ENCODE results near the gene C4orf36.

The C4orf36 gene

GRCh38 chr4:86857341-86858052 is 34.7 kb downstream of the C4orf36 start:
- no peak for DNase-seq (ENCODE audit: low read depth in 2 of 3, low spot score in 2 of 3)

DNA sequence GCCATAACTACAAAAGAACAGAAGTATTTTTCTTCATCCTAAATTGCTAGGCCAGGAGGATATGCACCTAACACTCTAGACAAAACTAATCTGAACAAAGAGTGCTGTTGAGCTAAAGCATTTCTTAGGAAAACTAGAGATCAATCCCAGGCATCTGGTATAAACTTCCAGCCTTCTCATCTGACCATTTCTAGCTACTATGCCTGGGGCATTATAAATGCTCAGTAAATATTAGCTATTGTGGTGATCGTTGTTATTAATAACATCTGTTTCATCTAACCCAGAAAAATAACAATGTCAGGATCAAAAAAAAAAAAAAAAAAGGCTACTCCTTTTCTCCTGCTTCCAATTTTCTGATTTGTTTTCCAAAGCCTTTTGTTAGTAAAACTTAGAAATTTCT is 35.3 kb downstream of the C4orf36 start:
- DNase-seq (ENCODE audit: low read depth in 2 of 3, low spot score in 2 of 3), result no peak

DNA sequence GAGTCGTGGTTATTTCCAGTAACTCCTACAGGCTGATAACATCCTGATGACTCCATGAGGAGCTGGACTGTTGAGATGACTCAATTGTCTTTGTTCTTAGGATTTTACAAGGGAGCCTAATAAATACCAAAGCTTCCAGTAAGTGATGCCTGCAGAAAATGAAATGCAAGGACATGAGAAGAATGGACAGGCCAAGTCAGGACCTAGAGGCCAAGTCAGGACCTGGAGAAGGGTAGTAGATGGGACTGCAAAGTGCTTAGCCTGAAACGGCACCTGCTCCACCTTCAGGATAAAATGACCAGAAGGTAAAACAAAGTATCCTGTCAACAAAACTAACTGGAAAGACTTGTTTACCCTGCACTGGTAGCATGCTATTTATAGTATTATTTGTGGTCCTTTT is 36.6 kb downstream of the C4orf36 start:
- no peak for DNase-seq (ENCODE audit: low read depth in 2 of 3, low spot score in 2 of 3)

GRCh38 chr4:86853209-86853608 is 39.0 kb downstream of the C4orf36 start:
- DNase-seq (ENCODE audit: low read depth in 2 of 3, low spot score in 2 of 3), result no peak

GRCh38 chr4:86848732-86849619 is 43.2 kb downstream of the C4orf36 start, which contains the start of gene SLC10A6:
TSS of gene SLC10A6 (minus strand) at chr4:86849384. CDS start at chr4:86849115, 269 bp downstream.
- DNase-seq (ENCODE audit: low read depth in 2 of 3, low spot score in 2 of 3), result no peak

- no peak for DNase-seq (ENCODE audit: low read depth in 2 of 3, low spot score in 2 of 3)
These were observed 44.1 kb downstream of the C4orf36 start for GRCh38 chr4:86848136-86848535.

DNA sequence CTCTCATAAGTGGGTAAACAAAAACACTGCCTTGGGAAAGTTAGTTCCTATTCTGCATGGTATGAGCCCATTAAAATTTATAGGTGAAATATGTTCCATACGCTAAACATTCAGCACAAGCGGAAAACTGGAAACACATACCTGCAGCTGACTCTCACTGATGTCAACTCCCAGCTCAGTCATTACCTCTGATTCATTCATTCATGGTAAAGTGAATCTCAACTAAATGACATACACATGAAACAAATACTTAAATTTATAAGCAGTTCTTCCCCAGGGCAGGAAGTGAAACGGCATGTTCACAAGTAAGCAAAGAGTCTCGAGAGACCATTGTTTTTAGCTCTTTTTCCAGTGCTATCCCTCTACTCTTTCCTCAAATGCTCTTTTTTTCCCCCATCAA is 44.7 kb downstream of the C4orf36 start:
- DNase-seq (ENCODE audit: low read depth in 2 of 3, low spot score in 2 of 3), result no peak

DNA sequence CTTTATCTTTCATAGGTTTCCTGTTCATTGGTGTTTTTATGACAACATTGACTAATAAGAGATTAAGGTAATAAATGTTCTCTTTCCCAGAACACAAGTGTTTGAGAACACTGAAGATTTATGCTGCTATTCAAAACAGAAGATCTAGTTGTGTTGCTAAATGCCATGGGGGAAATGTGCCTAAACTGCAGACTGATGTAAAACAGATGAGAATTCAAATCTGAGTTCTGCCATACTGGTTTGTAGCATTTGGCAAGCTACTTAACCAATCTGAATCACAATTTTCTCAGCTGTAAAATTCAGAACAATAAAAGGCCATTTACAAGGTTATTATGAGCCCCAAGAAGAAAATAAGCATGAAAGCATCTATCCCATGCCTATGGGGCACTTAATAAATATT is 45.3 kb downstream of the C4orf36 start:
- DNase-seq (ENCODE audit: low read depth in 2 of 3, low spot score in 2 of 3), result no peak

DNA sequence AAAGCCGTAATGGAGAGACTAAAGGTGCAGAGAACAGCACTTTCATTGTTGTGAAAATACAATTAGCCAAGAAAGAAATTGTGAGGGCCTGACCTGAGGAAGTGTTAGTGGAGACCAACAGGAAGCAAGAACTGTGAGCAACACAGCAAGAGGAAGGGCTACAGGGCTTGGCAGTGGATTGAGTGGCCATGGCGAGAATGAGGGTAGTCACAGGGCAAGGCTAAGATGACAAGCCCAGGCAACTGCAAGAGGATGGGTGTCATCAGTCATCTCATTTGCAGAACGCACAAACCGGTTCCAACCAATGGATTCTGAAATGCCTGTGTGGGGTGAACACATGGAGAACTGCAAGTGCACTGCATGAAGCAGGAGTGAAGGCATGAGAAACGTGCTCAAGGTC is 46.6 kb downstream of the C4orf36 start:
- DNase-seq (ENCODE audit: low read depth in 2 of 3, low spot score in 2 of 3), result no peak

DNA sequence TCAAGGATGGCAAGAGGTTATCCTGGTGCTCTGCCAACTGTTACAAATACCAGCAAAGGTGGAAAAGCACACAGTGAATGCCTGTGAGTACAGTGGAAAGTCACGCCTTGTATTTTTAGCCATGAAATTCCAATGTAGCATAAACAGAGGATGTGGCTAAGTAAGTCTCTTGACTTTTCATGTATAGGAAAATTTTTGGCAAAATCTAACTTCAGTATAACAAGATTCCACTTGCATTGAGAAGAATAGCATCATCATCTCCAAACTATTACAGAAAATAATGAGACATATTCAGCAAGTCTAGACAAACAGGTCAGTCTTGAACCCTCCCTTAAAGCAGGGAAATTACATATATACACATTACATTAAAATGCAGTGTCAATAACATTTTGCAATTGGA is 50.9 kb downstream of the C4orf36 start:
- no peak for DNase-seq (ENCODE audit: low read depth in 2 of 3, low spot score in 2 of 3)

GRCh38 chr4:86840858-86841257 is 51.4 kb downstream of the C4orf36 start:
- DNase-seq (ENCODE audit: low read depth in 2 of 3, low spot score in 2 of 3), result no peak

GRCh38 chr4:86837691-86838503 is 54.3 kb downstream of the C4orf36 start:
- no peak for DNase-seq (ENCODE audit: low read depth in 2 of 3, low spot score in 2 of 3)

DNA sequence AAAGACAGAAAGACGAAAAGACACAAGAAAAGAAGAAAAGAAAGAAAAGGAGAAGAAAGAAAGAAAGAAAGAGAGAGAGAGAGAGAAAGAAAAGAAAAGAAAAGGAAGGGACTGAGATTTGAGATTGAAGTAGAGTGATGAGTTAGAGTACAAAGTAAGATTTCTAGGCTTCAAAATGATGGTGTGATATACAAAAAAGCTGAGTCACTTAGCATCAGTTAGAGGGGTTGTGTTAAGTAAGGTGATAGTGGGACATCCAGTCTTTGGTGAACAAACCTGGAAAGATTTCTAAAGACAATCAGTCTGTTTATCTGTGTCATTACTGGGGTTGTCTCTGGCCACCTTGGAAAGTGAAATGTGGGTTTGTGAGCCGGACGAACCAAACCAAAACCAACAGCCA is 56.5 kb downstream of the C4orf36 start:
- DNase-seq (ENCODE audit: low read depth in 2 of 3, low spot score in 2 of 3), result no peak

DNA sequence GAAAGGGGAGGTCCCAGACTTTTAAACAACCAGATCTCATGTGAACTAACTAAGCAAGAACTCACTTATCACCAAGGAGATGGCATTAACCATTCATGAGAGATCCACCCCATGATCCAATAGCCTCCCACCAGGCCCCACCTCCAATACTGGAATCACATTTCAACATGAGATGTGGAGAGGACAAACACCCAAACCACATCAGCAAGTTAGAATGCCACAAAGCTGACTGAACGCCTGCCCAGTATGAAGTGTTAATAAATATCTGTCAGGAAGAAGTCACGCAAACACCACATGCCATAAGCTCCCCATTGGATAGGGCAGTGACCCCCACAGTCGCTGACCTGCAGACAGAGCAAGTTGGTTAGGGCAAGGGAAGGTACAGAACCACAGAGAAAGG is 57.3 kb downstream of the C4orf36 start:
- DNase-seq (ENCODE audit: low read depth in 2 of 3, low spot score in 2 of 3), result no peak

- no peak for DNase-seq (ENCODE audit: low read depth in 2 of 3, low spot score in 2 of 3)
These were observed 58.6 kb downstream of the C4orf36 start for GRCh38 chr4:86833615-86834014.

DNA sequence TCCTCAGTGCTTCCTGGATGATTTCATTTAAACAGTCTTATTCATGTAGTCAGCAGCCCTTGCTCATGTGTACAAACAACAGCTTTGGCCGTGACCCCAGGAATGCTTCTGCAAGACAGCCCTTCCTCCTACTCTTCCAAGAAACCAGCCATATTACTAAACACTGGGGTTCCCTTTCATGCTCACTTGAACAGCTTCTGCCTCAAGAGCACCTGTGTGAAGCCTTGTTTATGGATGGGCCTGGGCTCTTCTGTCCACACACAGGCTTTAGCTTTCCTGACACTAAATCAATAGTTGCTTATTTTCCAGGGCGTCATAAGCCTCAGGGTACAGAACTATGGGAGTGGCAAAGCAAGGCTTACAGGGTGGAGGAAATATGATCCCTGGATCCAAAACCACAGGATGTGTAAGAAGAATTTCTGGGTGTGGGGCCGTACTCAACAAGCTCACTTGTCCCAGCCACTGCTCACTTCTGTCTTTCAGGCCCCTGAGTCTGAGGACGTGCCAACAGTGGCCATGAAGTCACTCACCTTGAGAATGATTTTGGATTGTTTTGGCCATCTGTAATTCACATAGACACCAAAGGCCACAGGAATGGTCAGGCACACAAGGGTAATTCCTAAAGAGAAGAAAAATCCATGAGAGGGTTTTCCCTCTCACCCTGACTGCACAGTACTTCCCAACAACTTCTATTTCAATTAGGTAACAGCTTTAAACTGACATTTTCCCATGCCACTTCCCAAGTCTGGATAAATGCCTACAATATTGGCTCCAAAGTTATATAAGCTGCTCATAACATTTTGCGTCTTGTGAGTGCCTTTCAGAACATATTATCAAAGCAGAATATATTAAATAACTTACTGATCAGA is 60.7 kb downstream of the C4orf36 start:
- DNase-seq (ENCODE audit: low read depth in 2 of 3, low spot score in 2 of 3), result no peak

Data from activated CD8-positive, alpha-beta memory T cell treated with anti-CD3 and anti-CD28 coated beads for 48 hours (primary cell).